ENCODE results near the gene OTOS. TPM values are rescaled to one million over a fixed set of nuclear protein-coding genes. Genes with fewer than 3 reads are reported as not detected.

Gene OTOS
- total and polyA plus RNA-seq, 2 of the 13 experiments (the other 11 are each of a cell fraction or from before 2014, with no cell fraction given): not detected

DNA sequence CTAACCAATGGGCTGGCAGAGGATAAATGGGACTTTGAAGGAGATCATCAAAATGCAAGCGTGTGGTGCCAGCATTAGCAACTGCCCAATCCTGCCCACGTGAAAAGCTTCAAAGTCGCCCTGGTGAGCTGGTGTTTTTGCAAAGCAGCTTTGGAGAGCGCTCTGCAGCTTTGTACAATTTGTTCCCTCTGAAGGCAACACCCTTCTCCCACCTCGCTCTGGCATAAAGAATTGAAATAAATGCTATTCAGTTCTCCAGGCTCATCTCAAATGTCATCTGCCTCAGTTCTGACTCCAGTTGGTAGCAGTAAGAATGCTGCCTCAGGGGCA lies 7.8 kb downstream of the OTOS start (continued):
- TF ChIP-seq HNF1A (IDR thresholded peaks at IDR 0.05; ENCODE audit: low read depth) (no peak), HNF1A (CRISPR knock-in tag; IDR thresholded peaks at IDR 0.05; ENCODE audit: borderline replicate concordance) (no peak), IKZF4 (CRISPR knock-in tag; IDR thresholded peaks at IDR 0.05; ENCODE audit: borderline replicate concordance, low read depth, not compliant biosample characterization) (no peak), KAT7 (CRISPR knock-in tag; IDR thresholded peaks at IDR 0.05; ENCODE audit: borderline replicate concordance) (no peak)
- TF ChIP-seq, protein P1, sequence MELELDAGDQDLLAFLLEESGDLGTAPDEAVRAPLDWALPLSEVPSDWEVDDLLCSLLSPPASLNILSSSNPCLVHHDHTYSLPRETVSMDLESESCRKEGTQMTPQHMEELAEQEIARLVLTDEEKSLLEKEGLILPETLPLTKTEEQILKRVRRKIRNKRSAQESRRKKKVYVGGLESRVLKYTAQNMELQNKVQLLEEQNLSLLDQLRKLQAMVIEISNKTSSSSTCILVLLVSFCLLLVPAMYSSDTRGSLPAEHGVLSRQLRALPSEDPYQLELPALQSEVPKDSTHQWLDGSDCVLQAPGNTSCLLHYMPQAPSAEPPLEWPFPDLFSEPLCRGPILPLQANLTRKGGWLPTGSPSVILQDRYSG (CRISPR knock-in tag; IDR thresholded peaks at IDR 0.05): no peak
- TF ChIP-seq, protein P2, sequence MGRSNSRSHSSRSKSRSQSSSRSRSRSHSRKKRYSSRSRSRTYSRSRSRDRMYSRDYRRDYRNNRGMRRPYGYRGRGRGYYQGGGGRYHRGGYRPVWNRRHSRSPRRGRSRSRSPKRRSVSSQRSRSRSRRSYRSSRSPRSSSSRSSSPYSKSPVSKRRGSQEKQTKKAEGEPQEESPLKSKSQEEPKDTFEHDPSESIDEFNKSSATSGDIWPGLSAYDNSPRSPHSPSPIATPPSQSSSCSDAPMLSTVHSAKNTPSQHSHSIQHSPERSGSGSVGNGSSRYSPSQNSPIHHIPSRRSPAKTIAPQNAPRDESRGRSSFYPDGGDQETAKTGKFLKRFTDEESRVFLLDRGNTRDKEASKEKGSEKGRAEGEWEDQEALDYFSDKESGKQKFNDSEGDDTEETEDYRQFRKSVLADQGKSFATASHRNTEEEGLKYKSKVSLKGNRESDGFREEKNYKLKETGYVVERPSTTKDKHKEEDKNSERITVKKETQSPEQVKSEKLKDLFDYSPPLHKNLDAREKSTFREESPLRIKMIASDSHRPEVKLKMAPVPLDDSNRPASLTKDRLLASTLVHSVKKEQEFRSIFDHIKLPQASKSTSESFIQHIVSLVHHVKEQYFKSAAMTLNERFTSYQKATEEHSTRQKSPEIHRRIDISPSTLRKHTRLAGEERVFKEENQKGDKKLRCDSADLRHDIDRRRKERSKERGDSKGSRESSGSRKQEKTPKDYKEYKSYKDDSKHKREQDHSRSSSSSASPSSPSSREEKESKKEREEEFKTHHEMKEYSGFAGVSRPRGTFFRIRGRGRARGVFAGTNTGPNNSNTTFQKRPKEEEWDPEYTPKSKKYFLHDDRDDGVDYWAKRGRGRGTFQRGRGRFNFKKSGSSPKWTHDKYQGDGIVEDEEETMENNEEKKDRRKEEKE (IDR thresholded peaks at IDR 0.05): no peak
